A673 (cell line): Measurements from ENCODE around the gene TMEM26. TPM values are rescaled to one million over a fixed set of nuclear protein-coding genes. Genes with fewer than 3 reads are reported as not detected.

Experiments used
- BruUV-seq: library from RNA; stranded (reverse); fragments of 400-500 nt; replicated peaks from 2 replicates; lab custom pipeline; 2021; lab: Mats Ljungman, UMichigan
- CTCF ChIA-PET: fragments of 300-600 bp; sonication (Branson Sonifier 250); formaldehyde crosslinking; loops from one replicate; lab custom pipeline; 2022; ENCODE audit warnings: antibody characterized with exemption; lab: Charles Lee
- POLR2A ChIA-PET: fragments of 300-600 bp; sonication (Branson Sonifier 250); formaldehyde crosslinking; loops from one replicate; lab custom pipeline; 2022; ENCODE audit warnings: antibody characterized with exemption; ENCODE audit not compliant: low non-redundant PET; lab: Charles Lee
- DNase-seq: peaks from one replicate; pipeline ENCODE4 v3.0.0-alpha.2; 2015; ENCODE audit warnings: low spot score
- H3K27ac ChIP-seq: fragments of 200-600 bp; sonication (generic); 2 replicates; pipeline ENCODE4 v1.5.1; 2016; ENCODE audit warnings: mixed run types, low read depth, mild to moderate bottlenecking, mixed read lengths, antibody characterized with exemption, low read length; ENCODE audit not compliant: poor library complexity, severe bottlenecking
- H3K27me3 ChIP-seq: fragments of 200-600 bp; sonication (generic); replicated peaks from 2 replicates; pipeline ENCODE4 v1.6.1; 2017; ENCODE audit warnings: mixed run types, low read depth, mild to moderate bottlenecking, mixed read lengths, antibody characterized with exemption, low read length; ENCODE audit not compliant: insufficient read depth, poor library complexity
- H3K36me3 ChIP-seq: fragments of 200-600 bp; sonication (generic); 2 replicates; pipeline ENCODE4 v1.6.1; 2016; ENCODE audit warnings: mixed run types, mild to moderate bottlenecking, mixed read lengths, antibody characterized with exemption, low read length; ENCODE audit not compliant: insufficient read depth, poor library complexity, severe bottlenecking
- H3K4me1 ChIP-seq: fragments of 200-600 bp; sonication (generic); 2 replicates; pipeline ENCODE4 v1.6.1; 2017; ENCODE audit warnings: mixed run types, mild to moderate bottlenecking, mixed read lengths, antibody characterized with exemption, low read length; ENCODE audit not compliant: insufficient read depth, poor library complexity, severe bottlenecking
- H3K4me3 ChIP-seq: fragments of 200-600 bp; sonication (generic); 2 replicates; pipeline ENCODE4 v1.5.1; 2016; ENCODE audit warnings: low read depth, mixed run types, mild to moderate bottlenecking, mixed read lengths, low read length; ENCODE audit not compliant: poor library complexity, severe bottlenecking
- H3K9me3 ChIP-seq: fragments of 200-600 bp; sonication (generic); 2 replicates; pipeline ENCODE4 v1.6.1; 2016; ENCODE audit warnings: mixed run types, low read depth, mild to moderate bottlenecking, mixed read lengths, antibody characterized with exemption, low read length; ENCODE audit not compliant: poor library complexity, severe bottlenecking
- EZH2 ChIP-seq: fragments of 200-600 bp; sonication (generic); IDR thresholded peaks from 2 replicates; pipeline ENCODE4 v1.6.1; 2017; ENCODE audit warnings: borderline replicate concordance, low read depth, mild to moderate bottlenecking, mixed read lengths, antibody characterized with exemption, low read length; ENCODE audit not compliant: poor library complexity, severe bottlenecking
- intact Hi-C: fragments of 100-400 bp; cut with micrococcal nuclease; formaldehyde crosslinking; loops from one replicate; pipeline ENCODE4 v1.10.0; 2022; ENCODE audit not compliant: unreplicated experiment
- total RNA-seq: library from RNA; stranded (reverse); gene quantifications from 2 replicates; pipeline ENCODE4 v1.2.3, GENCODE V29; 2021
- TF ChIP-seq, protein P1 (sequence below): fragments of 300-800, 200-600 bp; sonication (generic); conservative IDR thresholded peaks from 2 replicates; pipeline ENCODE4 v1.5.1; 2017; ENCODE audit warnings: low read depth, mild to moderate bottlenecking, antibody characterized with exemption, low read length, moderate library complexity, mixed read lengths

TMEM26 gene
- total RNA-seq, 1 experiment from 2014 or later, result not detected

DNA sequence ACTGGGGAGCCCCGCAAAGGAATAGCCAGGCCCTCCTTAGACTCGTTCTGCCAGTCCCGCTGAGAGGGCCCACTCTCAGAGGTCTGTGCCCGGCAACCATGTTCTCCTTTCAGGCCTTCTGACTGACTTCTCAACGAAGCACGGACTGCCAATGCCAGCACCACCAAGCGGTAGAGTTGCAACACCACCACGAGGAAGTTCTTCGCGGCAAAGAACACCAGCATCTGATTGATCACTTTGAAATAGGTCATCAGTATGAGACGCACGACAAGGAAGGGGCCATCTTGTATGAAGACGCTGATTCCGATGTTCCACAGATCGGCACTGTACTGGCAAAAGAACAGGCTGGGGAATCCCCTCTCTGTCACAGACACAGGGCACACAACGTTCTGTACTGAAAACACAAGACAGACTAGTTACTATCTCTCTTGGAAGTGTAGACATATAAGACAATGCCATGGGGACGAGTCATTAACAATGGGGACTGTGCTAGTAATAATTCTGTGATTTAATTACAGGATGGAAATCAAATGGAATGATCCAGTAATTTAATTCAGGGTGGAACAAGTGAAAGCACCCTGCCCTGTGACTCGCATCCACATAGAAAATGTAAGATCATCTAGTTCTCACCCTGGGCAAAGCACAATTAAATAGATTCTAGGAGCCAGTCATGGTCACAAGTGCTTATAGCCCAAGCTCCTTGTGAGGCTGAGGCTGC is 42.7 kb downstream of the TMEM26 start:
- CTCF ChIA-PET, result no interaction called here
- Histone ChIP-seq H3K4me3 (no peak overlapping the region), H3K36me3 (no peaks in the 10 kb centered on the region), H3K4me1 (no peaks in the 10 kb centered on the region), H3K27ac (no peak overlapping the region), H3K9me3 (no peaks in the 10 kb centered on the region), H3K27me3 (no peaks in the 10 kb centered on the region)
- DNase-seq, result no peak
- intact Hi-C loops, result no loop called here
- POLR2A ChIA-PET, result no interaction called here
- no peak for TF ChIP-seq EZH2
- TF ChIP-seq, protein P1, sequence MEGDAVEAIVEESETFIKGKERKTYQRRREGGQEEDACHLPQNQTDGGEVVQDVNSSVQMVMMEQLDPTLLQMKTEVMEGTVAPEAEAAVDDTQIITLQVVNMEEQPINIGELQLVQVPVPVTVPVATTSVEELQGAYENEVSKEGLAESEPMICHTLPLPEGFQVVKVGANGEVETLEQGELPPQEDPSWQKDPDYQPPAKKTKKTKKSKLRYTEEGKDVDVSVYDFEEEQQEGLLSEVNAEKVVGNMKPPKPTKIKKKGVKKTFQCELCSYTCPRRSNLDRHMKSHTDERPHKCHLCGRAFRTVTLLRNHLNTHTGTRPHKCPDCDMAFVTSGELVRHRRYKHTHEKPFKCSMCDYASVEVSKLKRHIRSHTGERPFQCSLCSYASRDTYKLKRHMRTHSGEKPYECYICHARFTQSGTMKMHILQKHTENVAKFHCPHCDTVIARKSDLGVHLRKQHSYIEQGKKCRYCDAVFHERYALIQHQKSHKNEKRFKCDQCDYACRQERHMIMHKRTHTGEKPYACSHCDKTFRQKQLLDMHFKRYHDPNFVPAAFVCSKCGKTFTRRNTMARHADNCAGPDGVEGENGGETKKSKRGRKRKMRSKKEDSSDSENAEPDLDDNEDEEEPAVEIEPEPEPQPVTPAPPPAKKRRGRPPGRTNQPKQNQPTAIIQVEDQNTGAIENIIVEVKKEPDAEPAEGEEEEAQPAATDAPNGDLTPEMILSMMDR, result no peak
- no TSS peak for BruUV-seq

DNA sequence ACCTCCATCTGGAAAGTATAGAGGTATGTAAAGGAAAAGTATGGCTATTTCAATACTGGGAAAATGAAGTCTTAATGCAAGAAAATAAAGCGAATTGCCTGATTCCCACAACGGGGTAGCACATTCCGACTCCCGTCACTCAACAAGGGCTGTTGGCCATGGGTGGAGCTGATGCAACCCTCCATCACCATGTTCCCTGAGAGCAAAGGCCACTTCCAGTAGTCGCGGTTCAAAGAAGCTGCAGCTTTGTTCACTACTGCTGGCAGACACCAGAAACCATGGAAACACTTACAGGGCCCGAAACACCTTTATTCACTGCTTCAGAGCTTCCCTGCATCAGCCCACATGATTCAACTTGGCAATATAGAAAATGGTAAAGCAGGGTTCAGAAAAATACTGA is 44.0 kb downstream of the TMEM26 start:
- no TSS peak for BruUV-seq
- DNase-seq, result no peak
- H3K27me3 ChIP-seq, result no peaks in the 10 kb centered on the region
- no peak overlapping the region for H3K27ac ChIP-seq
- no peaks in the 10 kb centered on the region for H3K9me3 ChIP-seq
- POLR2A ChIA-PET, result no interaction called here
- CTCF ChIA-PET, result no interaction called here
- no peaks in the 10 kb centered on the region for H3K36me3 ChIP-seq
- H3K4me3 ChIP-seq, result no peak overlapping the region
- intact Hi-C loops, result no loop called here
- no peak for TF ChIP-seq EZH2
- TF ChIP-seq, protein P1, result no peak
- H3K4me1 ChIP-seq, result peaks cover 3% of the 10 kb centered on the region

DNA sequence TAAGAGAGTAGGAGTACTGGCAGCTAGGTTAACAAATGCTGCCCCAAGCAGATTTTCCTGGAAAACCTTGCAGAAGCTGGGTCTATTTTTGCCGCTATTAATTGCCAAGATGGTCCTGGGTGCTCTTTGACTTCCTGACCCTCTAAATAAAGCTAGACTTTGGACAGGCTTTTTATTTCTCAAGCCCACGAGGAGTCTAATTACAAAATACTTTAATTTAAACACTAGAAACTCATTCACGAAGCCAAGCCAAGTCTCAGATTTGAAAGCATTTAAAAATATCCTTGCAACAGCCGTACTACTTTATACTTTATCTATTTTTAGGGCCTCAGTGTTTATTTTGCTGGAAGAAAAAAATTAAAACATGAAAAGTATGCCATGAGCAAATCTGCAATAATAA is 45.1 kb downstream of the TMEM26 start:
- H3K36me3 ChIP-seq, result no peaks in the 10 kb centered on the region
- no peak overlapping the region for H3K27ac ChIP-seq
- ChIA-PET CTCF (interaction anchor here (0.5 kb wide), 1 partner anchor 224 kb away, joined by 3 read pairs; no protein-coding TSS in a partner anchor), POLR2A (no interaction called here)
- DNase-seq, result no peak
- H3K27me3 ChIP-seq, result no peaks in the 10 kb centered on the region
- TF ChIP-seq EZH2, result no peak
- TF ChIP-seq, protein P1, result no peak
- intact Hi-C loops, result no loop called here
- BruUV-seq, result no TSS peak
- no peak overlapping the region for H3K4me3 ChIP-seq
- no peaks in the 10 kb centered on the region for H3K9me3 ChIP-seq
- peaks cover 3% of the 10 kb centered on the region for H3K4me1 ChIP-seq
